SJSA1 (cell line): ENCODE data around the gene DLL1. TPM values are rescaled to one million over a fixed set of nuclear protein-coding genes. Genes with fewer than 3 reads are reported as not detected.

ENCODE experiments used
- DNase-seq, 2 experiments: peaks; one replicate each; pipeline ENCODE4 v3.0.0-alpha.2; 2015 to 2020; ENCODE audit warnings: low spot score in 2 of 2, low read depth in 1 of 2
- H3K27ac ChIP-seq: fragments of 250-450 bp; sonication (Bioruptor Pico); 2 replicates; pipeline ENCODE4 v1.5.1; 2020; ENCODE audit warnings: mild to moderate bottlenecking, moderate library complexity
- H3K27me3 ChIP-seq: fragments of 250-450 bp; sonication (Bioruptor Pico); replicated peaks from 2 replicates; pipeline ENCODE4 v1.5.1; 2020; ENCODE audit warnings: mild to moderate bottlenecking, moderate library complexity
- H3K36me3 ChIP-seq: fragments of 250-450 bp; sonication (Bioruptor Pico); 2 replicates; pipeline ENCODE4 v1.5.1; 2020; ENCODE audit warnings: mild to moderate bottlenecking
- H3K4me1 ChIP-seq: fragments of 250-450 bp; sonication (Bioruptor Pico); replicated peaks from 2 replicates; pipeline ENCODE4 v1.6.1; 2021; ENCODE audit warnings: mild to moderate bottlenecking
- H3K4me3 ChIP-seq: fragments of 250-450 bp; sonication (Bioruptor Pico); 2 replicates; pipeline ENCODE4 v1.5.1; 2020; ENCODE audit warnings: mild to moderate bottlenecking
- H3K9me3 ChIP-seq: fragments of 250-450 bp; sonication (Bioruptor Pico); replicated peaks from 2 replicates; pipeline ENCODE4 v1.5.1; 2020; ENCODE audit warnings: mild to moderate bottlenecking
- total RNA-seq: library from RNA; depleted of rRNA; stranded (reverse); fragments of >200 nt; shearing (Covaris generic); gene quantifications from 2 replicates; pipeline ENCODE4 v1.2.3, GENCODE V29; 2014

DLL1 gene
- total RNA-seq, 1 experiment from 2014 or later = 0.03 TPM

GRCh38 chr6:170251776-170252571, 38.9 kb downstream of the DLL1 start:
- H3K27me3 ChIP-seq = 0 out of 2 replicates have a peak, but pooled peaks cover 3% of the 10 kb centered on the region
- no peaks in the 10 kb centered on the region for H3K9me3 ChIP-seq
- no peaks in the 10 kb centered on the region for H3K4me1 ChIP-seq
- H3K36me3 ChIP-seq = no peaks in the 10 kb centered on the region
- no peak for DNase-seq
- H3K27ac ChIP-seq = no peak overlapping the region
- no peak overlapping the region for H3K4me3 ChIP-seq

GRCh38 chr6:170250981-170251775, 39.7 kb downstream of the DLL1 start:
- no peaks in the 10 kb centered on the region for H3K36me3 ChIP-seq
- H3K27me3 ChIP-seq = 0 out of 2 replicates have a peak, but pooled peaks cover 3% of the 10 kb centered on the region
- no peaks in the 10 kb centered on the region for H3K9me3 ChIP-seq
- H3K4me3 ChIP-seq = no peak overlapping the region
- H3K27ac ChIP-seq = no peak overlapping the region
- H3K4me1 ChIP-seq = no peaks in the 10 kb centered on the region
- DNase-seq = no peak

GRCh38 chr6:170250455-170250854, 40.4 kb downstream of the DLL1 start:
- Histone ChIP-seq H3K27ac (no peak overlapping the region), H3K27me3 (0 out of 2 replicates have a peak, but pooled peaks cover 3% of the 10 kb centered on the region), H3K36me3 (no peaks in the 10 kb centered on the region), H3K9me3 (no peaks in the 10 kb centered on the region), H3K4me1 (no peaks in the 10 kb centered on the region), H3K4me3 (no peak overlapping the region)
- no peak for DNase-seq

GRCh38 chr6:170249817-170250216, 41.1 kb downstream of the DLL1 start:
- DNase-seq = no peak
- no peak overlapping the region for H3K4me3 ChIP-seq
- H3K27me3 ChIP-seq = 0 out of 2 replicates have a peak, but pooled peaks cover 3% of the 10 kb centered on the region
- no peak overlapping the region for H3K27ac ChIP-seq
- no peaks in the 10 kb centered on the region for H3K9me3 ChIP-seq
- no peaks in the 10 kb centered on the region for H3K4me1 ChIP-seq
- no peaks in the 10 kb centered on the region for H3K36me3 ChIP-seq

- DNase-seq = no peak
- Histone ChIP-seq H3K27me3 (0 out of 2 replicates have a peak, but pooled peaks cover 3% of the 10 kb centered on the region), H3K4me1 (no peaks in the 10 kb centered on the region), H3K36me3 (no peaks in the 10 kb centered on the region), H3K27ac (no peak overlapping the region), H3K4me3 (no peak overlapping the region), H3K9me3 (no peaks in the 10 kb centered on the region)
Observed at GRCh38 chr6:170248861-170249600, 41.8 kb downstream of the DLL1 start.

GRCh38 chr6:170248111-170248805, 42.6 kb downstream of the DLL1 start:
- no peaks in the 10 kb centered on the region for H3K9me3 ChIP-seq
- no peaks in the 10 kb centered on the region for H3K4me1 ChIP-seq
- H3K27ac ChIP-seq = no peak overlapping the region
- H3K36me3 ChIP-seq = no peaks in the 10 kb centered on the region
- DNase-seq = no peak
- no peak overlapping the region for H3K4me3 ChIP-seq
- H3K27me3 ChIP-seq = 0 out of 2 replicates have a peak, but pooled peaks cover 3% of the 10 kb centered on the region

GRCh38 chr6:170247178-170247701, 43.6 kb downstream of the DLL1 start:
- H3K27me3 ChIP-seq = no peaks in the 10 kb centered on the region
- H3K9me3 ChIP-seq = no peaks in the 10 kb centered on the region
- H3K4me1 ChIP-seq = no peaks in the 10 kb centered on the region
- DNase-seq = no peak
- no peaks in the 10 kb centered on the region for H3K36me3 ChIP-seq
- no peak overlapping the region for H3K27ac ChIP-seq
- H3K4me3 ChIP-seq = no peak overlapping the region

GRCh38 chr6:170245475-170245992, 45.3 kb downstream of the DLL1 start:
- Histone ChIP-seq H3K27ac (no peak overlapping the region), H3K4me1 (no peaks in the 10 kb centered on the region), H3K27me3 (no peaks in the 10 kb centered on the region), H3K36me3 (no peaks in the 10 kb centered on the region), H3K9me3 (no peaks in the 10 kb centered on the region), H3K4me3 (no peak overlapping the region)
- DNase-seq = no peak

GRCh38 chr6:170244721-170245474, 46.0 kb downstream of the DLL1 start:
- Histone ChIP-seq H3K4me1 (no peaks in the 10 kb centered on the region), H3K27ac (no peak overlapping the region), H3K4me3 (no peak overlapping the region), H3K27me3 (no peaks in the 10 kb centered on the region), H3K9me3 (no peaks in the 10 kb centered on the region), H3K36me3 (no peaks in the 10 kb centered on the region)
- DNase-seq = no peak

GRCh38 chr6:170243791-170244291, 47.0 kb downstream of the DLL1 start:
- no peak overlapping the region for H3K27ac ChIP-seq
- no peak overlapping the region for H3K4me3 ChIP-seq
- DNase-seq = no peak
- no peaks in the 10 kb centered on the region for H3K27me3 ChIP-seq
- H3K9me3 ChIP-seq = no peaks in the 10 kb centered on the region
- no peaks in the 10 kb centered on the region for H3K36me3 ChIP-seq
- H3K4me1 ChIP-seq = no peaks in the 10 kb centered on the region

- Histone ChIP-seq H3K4me3 (no peak overlapping the region), H3K36me3 (no peaks in the 10 kb centered on the region), H3K27me3 (no peaks in the 10 kb centered on the region), H3K4me1 (no peaks in the 10 kb centered on the region), H3K9me3 (no peaks in the 10 kb centered on the region), H3K27ac (no peak overlapping the region)
- DNase-seq = no peak
Observed at GRCh38 chr6:170243386-170243785, 47.5 kb downstream of the DLL1 start.
